Ammon's horn (tissue), 1 donor: Measurements from ENCODE around the gene ZMAT5.

Experiments
- DNase-seq: peaks from one replicate; pipeline ENCODE4 v3.0.0-alpha.2; 2016; ENCODE audit warnings: low spot score

The ZMAT5 gene

DNA sequence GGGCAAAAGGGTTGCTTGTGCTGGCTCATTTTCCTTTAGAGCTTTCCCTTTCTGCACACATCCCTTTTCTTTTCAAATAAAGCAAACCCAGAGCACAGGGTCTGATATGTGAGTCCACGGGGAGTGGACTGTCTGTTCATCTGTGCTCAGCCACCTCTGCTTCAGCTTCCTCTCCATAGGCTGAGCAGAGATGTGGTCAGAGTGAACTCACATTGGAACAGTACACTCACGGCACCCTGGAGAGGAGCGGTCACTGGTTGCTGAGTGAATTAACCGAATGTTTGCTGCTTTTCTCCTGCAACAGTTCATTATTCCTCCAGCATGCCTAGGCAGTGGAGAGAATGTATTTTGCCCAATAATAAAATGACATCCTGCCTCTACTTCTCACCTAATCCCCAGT lies 83.3 kb downstream of the ZMAT5 start:
- DNase-seq = no peak
